Stomach (tissue), 9 donors: ENCODE measurements around the gene C2CD2L. TPM values are rescaled to one million over a fixed set of nuclear protein-coding genes. Genes with fewer than 3 reads are reported as not detected.

ENCODE experiments used
- DNase-seq, 2 donors: peaks; one replicate each; pipeline versions ENCODE4 v3.0.0 to v3.0.0-alpha.2; 2013 to 2019
- H3K27ac ChIP-seq, 5 donors: fragments of 200-600 bp in 4 of 5; sonication (generic) in 4 of 5; one replicate each; pipeline ENCODE4 v1.5.1; 2013 to 2019; ENCODE audit warnings: mild to moderate bottlenecking in 1 of 5, moderate library complexity in 1 of 5
- H3K27me3 ChIP-seq, 3 donors: fragments of 200-600 bp; sonication (generic); one replicate each; pipeline ENCODE4 v1.5.1; 2017 to 2019; ENCODE audit warnings: mixed run types in 1 of 3
- H3K36me3 ChIP-seq, 4 donors: fragments of 200-600 bp; sonication (generic); 1 replicate in 3 of 4; 2 replicates in 1 of 4; pipeline ENCODE4 v1.5.1; 2016 to 2019
- H3K4me1 ChIP-seq, 4 donors: fragments of 200-600 bp; sonication (generic); one replicate each; pipeline ENCODE4 v1.5.1; 2016 to 2019
- H3K4me3 ChIP-seq, 4 donors: fragments of 200-600 bp; sonication (generic) in 3 of 4; one replicate each; pipeline ENCODE4 v1.5.1; 2016 to 2019; ENCODE audit warnings: mild to moderate bottlenecking in 1 of 4
- H3K9me3 ChIP-seq, 4 donors: fragments of 200-600 bp; sonication (generic); one replicate each; pipeline ENCODE4 v1.5.1; 2016 to 2019
- EP300 ChIP-seq: sonication (generic); formaldehyde crosslinking; IDR thresholded peaks from one replicate; pipeline ENCODE4 v1.6.1; 2017; ENCODE audit warnings: antibody characterized with exemption
- POLR2A ChIP-seq, 4 donors: fragments of 450-650 bp; IDR thresholded peaks; one replicate each; pipeline ENCODE4 v1.6.1; 2016; ENCODE audit warnings: antibody characterized with exemption in 4 of 4, control low read depth in 2 of 4, mild to moderate bottlenecking in 1 of 4, moderate library complexity in 1 of 4
- POLR2AphosphoS5 ChIP-seq, 3 donors: sonication (generic); formaldehyde crosslinking; IDR thresholded peaks; one replicate each; pipeline ENCODE4 v1.6.1; 2016; ENCODE audit warnings: antibody characterized with exemption in 3 of 3
- WGBS, 5 donors: extraction: QIAGEN DNeasy Blood & Tissue Kit in 3 of 5; methylation state at CpG; one replicate each; pipeline versions ENCODE4 v1.1.5 to v1.1.7; 2013 to 2018; 5-methylcytosine and 5-hydroxymethylcytosine counted together
- intact Hi-C: fragments of 100-400 bp; cut with DNase I; formaldehyde crosslinking; loops from one replicate; pipeline ENCODE4 v1.15.1; 2023; ENCODE audit warnings: low total_unique reads
- polyA plus RNA-seq, 3 donors: library from polyadenylated mRNA; stranded (reverse); fragments of 200-250 nt; gene quantifications; one replicate each; pipeline ENCODE4 v1.2.3, GENCODE V29; 2013
- total RNA-seq, 5 donors: library from RNA; depleted of rRNA; stranded (reverse); fragments of >200 nt; gene quantifications; one replicate each; pipeline versions ENCODE4 v1.1.0 to v1.2.3, GENCODE V29; 2014 to 2016
- TF ChIP-seq, protein P1 (sequence below), 7 experiments: fragments of 450-650 bp in 4 of 7; fragments of 200-600 bp in 3 of 7; sonication (generic) in 3 of 7; IDR thresholded peaks; one replicate each; pipeline ENCODE4 v1.5.1; 2016 to 2019; ENCODE audit warnings: antibody characterized with exemption in 7 of 7, control low read depth in 2 of 7, mild to moderate bottlenecking in 1 of 7
- donor health status: healthy with polysubstance abuse.
- donor health status: Bipolar disorder and iron deficiency.
- donor health status: healthy.

The C2CD2L gene
- total and polyA plus RNA-seq, 8 donors, result 1.7 to 19.9 (median 6.0) TPM

DNA sequence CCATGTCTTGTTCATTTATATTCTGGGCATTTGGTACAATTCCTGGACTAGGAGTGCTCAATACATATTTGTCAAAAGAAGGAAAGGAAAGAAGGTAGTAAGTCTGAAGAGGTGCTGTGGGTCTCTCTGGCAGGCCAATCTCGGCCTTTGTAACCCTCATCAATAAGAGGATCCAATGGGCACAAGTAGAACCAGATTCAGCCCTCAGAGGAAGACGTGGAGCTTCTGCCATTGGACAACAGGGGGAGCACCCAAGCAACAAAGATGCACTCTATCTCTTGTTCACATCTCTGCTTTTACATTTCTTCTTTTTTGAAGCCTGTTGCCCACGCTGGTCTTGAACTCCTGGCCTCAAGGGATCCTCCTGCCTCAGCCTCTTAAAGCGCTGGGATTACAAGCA lies 41.8 kb upstream of the C2CD2L start:
- Histone ChIP-seq H3K27ac (peak overlapping the region in 1 of 5 donors; percentile 89), H3K9me3 (no peaks in the 10 kb centered on the region), H3K4me1 (peaks cover 25 to 53% (median 41%) of the 10 kb centered on the region in 4 donors), H3K4me3 (no peak overlapping the region), H3K27me3 (no peaks in the 10 kb centered on the region), H3K36me3 (peaks cover 5 to 15% (median 8%) of the 10 kb centered on the region in 4 donors)
- intact Hi-C loops, result no loop called here
- 63 to 81% (median 75%) methylated on average over 4 of the region's 4 CpGs for WGBS, 5 donors
- DNase-seq, result peak in 1 of 2 donors; percentile 36
- TF ChIP-seq, protein P1, sequence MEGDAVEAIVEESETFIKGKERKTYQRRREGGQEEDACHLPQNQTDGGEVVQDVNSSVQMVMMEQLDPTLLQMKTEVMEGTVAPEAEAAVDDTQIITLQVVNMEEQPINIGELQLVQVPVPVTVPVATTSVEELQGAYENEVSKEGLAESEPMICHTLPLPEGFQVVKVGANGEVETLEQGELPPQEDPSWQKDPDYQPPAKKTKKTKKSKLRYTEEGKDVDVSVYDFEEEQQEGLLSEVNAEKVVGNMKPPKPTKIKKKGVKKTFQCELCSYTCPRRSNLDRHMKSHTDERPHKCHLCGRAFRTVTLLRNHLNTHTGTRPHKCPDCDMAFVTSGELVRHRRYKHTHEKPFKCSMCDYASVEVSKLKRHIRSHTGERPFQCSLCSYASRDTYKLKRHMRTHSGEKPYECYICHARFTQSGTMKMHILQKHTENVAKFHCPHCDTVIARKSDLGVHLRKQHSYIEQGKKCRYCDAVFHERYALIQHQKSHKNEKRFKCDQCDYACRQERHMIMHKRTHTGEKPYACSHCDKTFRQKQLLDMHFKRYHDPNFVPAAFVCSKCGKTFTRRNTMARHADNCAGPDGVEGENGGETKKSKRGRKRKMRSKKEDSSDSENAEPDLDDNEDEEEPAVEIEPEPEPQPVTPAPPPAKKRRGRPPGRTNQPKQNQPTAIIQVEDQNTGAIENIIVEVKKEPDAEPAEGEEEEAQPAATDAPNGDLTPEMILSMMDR (IDR thresholded peaks at IDR 0.05), result no peak
- TF ChIP-seq EP300 (no peak), POLR2AphosphoS5 (IDR thresholded peaks at IDR 0.05) (no peak)

DNA sequence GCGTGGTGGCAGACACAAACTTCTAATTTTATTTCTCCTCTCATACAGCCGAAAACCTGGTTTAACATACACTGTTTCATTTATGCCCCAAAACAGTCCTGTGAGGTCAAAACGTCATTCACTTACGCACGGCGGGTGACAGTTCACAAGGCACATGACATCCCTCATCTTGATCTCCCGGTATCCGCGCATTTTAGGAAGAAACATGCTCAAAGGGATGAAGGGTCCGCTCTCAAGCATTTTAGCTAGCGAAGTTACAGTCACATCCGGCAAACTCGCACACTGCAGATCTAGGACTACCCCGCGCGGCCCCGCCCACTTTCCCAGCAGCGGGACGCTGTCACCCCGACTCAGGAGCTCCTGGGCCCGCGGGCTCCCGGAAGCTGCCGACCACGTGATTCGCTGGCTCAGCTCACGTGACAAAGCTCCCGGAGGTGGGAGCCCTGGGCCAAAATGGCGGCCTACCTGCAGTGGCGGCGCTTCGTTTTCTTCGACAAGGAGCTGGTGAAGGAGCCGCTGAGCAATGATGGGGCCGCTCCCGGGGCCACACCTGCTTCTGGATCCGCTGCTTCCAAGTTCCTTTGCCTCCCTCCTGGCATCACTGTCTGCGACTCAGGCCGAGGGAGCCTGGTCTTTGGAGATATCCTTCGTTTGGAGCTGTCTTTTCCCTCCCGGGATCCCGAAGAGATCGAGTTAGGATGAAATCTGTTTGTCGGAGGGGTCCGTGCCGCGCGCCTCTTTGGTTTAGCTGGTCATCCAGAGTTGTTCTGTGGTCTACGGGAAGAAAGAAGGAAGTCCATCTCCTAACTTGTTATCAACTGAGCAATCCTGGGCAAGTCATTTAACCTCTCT lies 39.5 kb upstream of the C2CD2L start, which contains the start of gene VPS11:
Gene VPS11, plus strand, starts transcription at position 448 of the 852 bp plus-strand sequence. Its CDS starts 6 bp downstream, at position 454.
- intact Hi-C loops, result no loop called here

DNA sequence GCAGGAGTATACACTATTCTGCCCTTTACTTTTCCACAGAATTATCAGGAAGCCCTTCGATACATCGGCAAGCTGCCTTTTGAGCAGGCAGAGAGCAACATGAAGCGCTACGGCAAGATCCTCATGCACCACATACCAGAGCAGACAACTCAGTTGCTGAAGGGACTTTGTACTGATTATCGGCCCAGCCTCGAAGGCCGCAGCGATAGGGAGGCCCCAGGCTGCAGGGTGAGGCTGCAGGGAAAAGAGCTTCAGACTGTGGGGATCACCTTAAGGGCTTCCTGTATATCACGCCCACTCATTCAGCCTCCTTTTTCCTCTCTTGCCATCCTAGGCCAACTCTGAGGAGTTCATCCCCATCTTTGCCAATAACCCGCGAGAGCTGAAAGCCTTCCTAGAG lies 29.3 kb upstream of the C2CD2L start:
- TF ChIP-seq, protein P1 (IDR thresholded peaks at IDR 0.05), result no peak
- TF ChIP-seq POLR2AphosphoS5 (IDR thresholded peaks at IDR 0.05) (no peak), POLR2A (IDR thresholded peaks at IDR 0.05) (no peak), EP300 (no peak)
- intact Hi-C loops, result no loop called here
- Histone ChIP-seq H3K4me3 (no peak overlapping the region), H3K27me3 (no peaks in the 10 kb centered on the region), H3K4me1 (peaks cover 0 to 13% (median 0%) of the 10 kb centered on the region in 4 donors), H3K27ac (no peak overlapping the region), H3K9me3 (no peaks in the 10 kb centered on the region), H3K36me3 (peaks cover 92 to 100% (median 99%) of the 10 kb centered on the region in 4 donors)
- DNase-seq, result no peak
- 92 to 96% (median 95%) methylated on average over 11 of the region's 11 CpGs for WGBS, 5 donors

More for the DNA sequence above, 39.5 kb upstream of the C2CD2L start, which contains the start of gene VPS11:
- H3K36me3 ChIP-seq, result peaks cover 26 to 34% (median 31%) of the 10 kb centered on the region in 4 donors
- peak within 1 kb of the TSS; percentile 84 to 94 (median 89) for H3K27ac ChIP-seq
- DNase-seq, result peak; percentile 99
- no peaks in the 10 kb centered on the region for H3K27me3 ChIP-seq
- TF ChIP-seq POLR2AphosphoS5 (IDR thresholded peaks at IDR 0.05), result peak; percentile 80 to 96 (median 86)
- TF ChIP-seq EP300, result no peak
- TF ChIP-seq, protein P1 (IDR thresholded peaks at IDR 0.05), result peak in 1 of 7 experiments; percentile 26
- no peaks in the 10 kb centered on the region for H3K9me3 ChIP-seq
- H3K4me1 ChIP-seq, result peaks cover 25 to 60% (median 43%) of the 10 kb centered on the region in 4 donors
- 0 to 1% (median 1%) methylated on average over 21 to 49 of the region's 49 CpGs for WGBS, 5 donors
- peak within 1 kb of the TSS; percentile 68 to 85 (median 81) for H3K4me3 ChIP-seq

DNA sequence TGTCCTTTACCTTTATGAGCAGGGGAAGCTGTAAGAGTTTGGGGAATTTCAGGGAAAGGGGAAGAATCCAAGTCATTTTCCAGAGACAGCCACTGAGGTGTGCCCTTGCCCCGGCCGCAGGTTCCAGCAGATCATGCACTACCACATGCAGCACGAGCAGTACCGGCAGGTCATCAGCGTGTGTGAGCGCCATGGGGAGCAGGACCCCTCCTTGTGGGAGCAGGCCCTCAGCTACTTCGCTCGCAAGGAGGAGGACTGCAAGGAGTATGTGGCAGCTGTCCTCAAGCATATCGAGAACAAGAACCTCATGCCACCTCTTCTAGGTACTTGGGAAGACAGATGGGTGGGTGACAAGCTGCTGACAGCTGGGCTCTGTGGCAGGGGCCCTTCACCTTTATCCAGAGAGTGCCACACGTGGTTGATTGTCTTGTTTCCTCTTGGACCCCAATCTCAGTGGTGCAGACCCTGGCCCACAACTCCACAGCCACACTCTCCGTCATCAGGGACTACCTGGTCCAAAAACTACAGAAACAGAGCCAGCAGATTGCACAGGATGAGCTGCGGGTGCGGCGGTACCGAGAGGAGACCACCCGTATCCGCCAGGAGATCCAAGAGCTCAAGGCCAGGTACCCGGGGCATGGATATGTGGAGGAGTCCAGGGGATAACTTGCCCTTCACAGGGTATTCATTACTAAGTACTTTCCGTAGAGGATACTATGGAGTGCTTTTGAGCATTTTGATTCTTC lies 28.3 kb upstream of the C2CD2L start:
- no peak for TF ChIP-seq POLR2AphosphoS5 (IDR thresholded peaks at IDR 0.05)
- TF ChIP-seq POLR2A (IDR thresholded peaks at IDR 0.05), result no peak
- TF ChIP-seq EP300, result no peak
- TF ChIP-seq, protein P1 (IDR thresholded peaks at IDR 0.05), result no peak
- H3K27ac ChIP-seq, result no peak overlapping the region

More for the DNA sequence above, 28.3 kb upstream of the C2CD2L start:
- Histone ChIP-seq H3K36me3 (peaks cover 82 to 90% (median 89%) of the 10 kb centered on the region in 4 donors), H3K4me1 (peaks cover 0 to 13% (median 0%) of the 10 kb centered on the region in 4 donors), H3K27me3 (no peaks in the 10 kb centered on the region), H3K9me3 (no peaks in the 10 kb centered on the region), H3K4me3 (no peak overlapping the region)
- no peak for DNase-seq
- intact Hi-C loops, result no loop called here
- WGBS, 5 donors, result 92 to 95% (median 94%) methylated on average over 15 to 19 of the region's 19 CpGs
